ENCODE measurements around the gene ASH1L.
"Not testable (repeated sequence)": the region's sequence is repeated elsewhere in the genome, so short reads cannot be mapped to it uniquely, and the experiment has no call there.

ASH1L gene

DNA sequence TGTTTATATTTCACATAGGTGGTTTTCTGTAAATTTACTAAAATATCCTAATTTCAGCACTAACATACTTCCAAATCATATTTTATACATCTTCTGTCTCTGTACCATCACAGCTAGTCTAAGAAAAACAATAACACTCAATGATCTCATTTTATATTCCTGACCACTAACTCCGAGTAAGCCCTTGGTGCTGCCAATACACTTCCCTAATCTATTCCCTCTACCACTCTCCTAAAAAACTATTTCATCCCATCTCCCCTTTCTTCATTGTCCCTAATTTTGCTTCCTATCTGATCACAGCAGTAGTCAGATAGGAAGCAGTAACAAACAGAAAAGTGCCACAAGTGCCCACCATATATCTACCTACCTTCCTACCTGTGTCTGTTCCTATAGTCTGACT is 36.2 kb downstream of the ASH1L start:
- no peak for TF ChIP-seq POLR2A (IDR thresholded peaks at IDR 0.05; ENCODE audit: low read depth, low read length)
- FAIRE-seq (no peak), DNase-seq (ENCODE audit: insufficient read length, low spot score) (no peak)

DNA sequence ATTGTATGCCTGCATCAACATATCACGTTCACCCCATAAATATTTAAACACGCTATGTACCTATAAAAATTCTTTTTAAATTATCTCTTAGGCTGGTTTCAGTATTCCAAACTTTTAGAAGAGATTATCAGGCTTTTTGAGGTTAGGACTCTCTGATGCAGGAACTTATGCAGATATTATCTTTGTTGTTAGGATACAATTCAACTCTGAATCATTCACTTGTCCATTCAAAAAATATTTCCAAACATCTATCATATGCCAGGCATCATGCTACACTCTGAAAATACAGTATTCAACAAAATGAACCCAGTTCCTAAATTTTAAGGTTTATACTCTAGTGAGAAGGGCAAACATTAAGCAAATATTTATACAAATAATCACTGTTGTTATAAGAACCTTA is 40.5 kb downstream of the ASH1L start:
- TF ChIP-seq POLR2A (IDR thresholded peaks at IDR 0.05; ENCODE audit: low read depth, low read length): no peak
- DNase-seq (ENCODE audit: insufficient read length, low spot score) (no peak), FAIRE-seq (no peak)

DNA sequence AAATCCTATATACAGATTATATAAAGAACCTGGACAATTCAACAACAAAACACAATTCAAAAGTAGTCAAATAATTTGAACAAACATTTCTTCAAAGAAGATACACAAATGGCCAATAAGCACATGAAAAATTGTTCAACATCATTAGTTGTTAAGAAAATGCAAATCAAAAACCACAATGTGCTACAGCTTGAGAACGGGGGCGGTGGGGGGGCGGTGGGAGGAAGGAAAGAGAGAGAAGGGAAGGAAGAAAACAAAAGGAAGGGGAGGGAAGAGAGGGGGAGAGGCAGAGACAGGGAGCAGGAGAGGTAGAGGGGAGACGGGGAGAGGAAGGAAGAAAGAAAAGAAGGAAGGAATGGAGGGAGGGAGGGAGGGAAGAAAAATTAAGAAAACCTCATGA is 44.1 kb downstream of the ASH1L start:
- TF ChIP-seq POLR2A (IDR thresholded peaks at IDR 0.05; ENCODE audit: low read depth, low read length): no peak
- FAIRE-seq: no peak
- no peak for DNase-seq (ENCODE audit: insufficient read length, low spot score)

DNA sequence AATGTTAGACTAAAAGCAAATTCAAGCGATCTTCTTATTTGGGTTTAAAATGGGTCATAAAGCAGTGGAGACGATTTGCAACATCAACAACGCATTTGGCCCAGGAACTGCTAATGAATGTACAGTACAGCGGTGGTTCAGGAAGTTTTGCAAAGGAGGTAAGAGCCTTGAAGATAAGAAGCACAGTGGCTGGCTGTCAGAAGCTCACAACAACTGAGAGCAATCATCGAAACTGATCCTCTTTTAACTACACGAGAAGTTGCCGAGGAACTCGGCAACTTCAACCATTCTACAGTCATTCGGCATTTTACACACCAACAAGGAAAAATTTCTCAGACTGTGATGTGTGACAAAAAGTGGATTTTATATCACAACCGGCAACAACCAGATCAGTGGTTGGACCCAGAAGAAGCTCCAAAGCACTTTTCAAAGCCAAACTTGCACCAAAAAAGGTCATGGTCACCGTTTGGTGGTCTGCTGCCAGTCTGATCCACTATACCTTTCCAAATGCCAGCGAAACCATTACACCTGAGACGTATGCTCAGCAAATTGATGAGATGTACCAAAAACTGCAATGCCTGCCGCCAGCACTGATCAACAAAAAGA is 47.9 kb downstream of the ASH1L start:
- no peak for DNase-seq (ENCODE audit: insufficient read length, low spot score)
- no peak for TF ChIP-seq POLR2A (IDR thresholded peaks at IDR 0.05; ENCODE audit: low read depth, low read length)
- FAIRE-seq: no peak

DNA sequence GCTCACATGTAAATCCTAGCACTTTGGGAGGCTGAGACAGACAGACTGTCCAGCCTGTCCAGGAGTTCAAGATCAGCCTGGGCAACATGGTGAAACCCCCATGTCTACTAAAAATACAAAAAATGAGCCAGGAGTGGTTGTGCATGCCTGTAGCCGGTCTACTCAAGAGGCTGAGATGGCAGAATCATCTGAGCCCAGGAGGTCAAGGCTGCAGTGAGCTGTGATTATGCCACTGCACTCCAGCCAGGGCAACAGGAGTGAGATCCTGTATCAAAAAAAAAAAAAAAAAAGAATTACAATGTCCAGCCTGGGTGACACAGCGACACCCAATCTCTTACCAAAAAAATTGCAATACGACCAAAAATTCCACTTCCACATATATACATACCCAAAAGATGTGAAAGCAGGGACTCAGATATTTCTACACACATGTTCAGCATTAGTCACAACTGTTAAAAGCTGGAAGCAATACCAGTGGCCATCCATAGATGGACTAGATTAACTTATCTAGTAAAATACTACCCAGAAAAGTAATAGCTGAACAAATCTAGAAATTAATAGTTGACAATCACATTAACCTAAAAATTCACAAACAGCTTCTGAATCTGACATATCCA is 49.2 kb downstream of the ASH1L start:
- DNase-seq (ENCODE audit: insufficient read length, low spot score) (peak; percentile 13), FAIRE-seq (no peak)
- no peak for TF ChIP-seq POLR2A (IDR thresholded peaks at IDR 0.05; ENCODE audit: low read depth, low read length)

DNA sequence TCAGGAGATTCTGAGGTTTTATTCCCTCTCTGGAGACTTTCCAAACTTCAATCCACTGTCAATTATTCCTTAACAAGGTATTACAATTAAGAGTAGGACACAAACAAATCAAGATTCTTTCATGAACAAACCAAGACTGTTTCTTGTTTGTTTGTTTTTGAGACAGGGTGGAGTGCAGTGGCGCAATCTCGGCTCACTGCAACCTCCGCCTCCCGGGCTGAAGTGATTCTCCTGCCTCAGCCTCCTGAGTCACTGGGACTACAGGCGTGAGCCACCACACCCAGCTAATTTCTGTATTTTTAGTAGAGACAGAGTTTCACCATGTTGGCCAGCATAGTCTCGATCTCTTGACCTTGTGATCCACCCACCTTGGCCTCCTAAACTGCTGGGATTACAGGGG is 51.2 kb downstream of the ASH1L start:
- FAIRE-seq; DNase-seq (ENCODE audit: insufficient read length, low spot score): not testable (repeated sequence)

DNA sequence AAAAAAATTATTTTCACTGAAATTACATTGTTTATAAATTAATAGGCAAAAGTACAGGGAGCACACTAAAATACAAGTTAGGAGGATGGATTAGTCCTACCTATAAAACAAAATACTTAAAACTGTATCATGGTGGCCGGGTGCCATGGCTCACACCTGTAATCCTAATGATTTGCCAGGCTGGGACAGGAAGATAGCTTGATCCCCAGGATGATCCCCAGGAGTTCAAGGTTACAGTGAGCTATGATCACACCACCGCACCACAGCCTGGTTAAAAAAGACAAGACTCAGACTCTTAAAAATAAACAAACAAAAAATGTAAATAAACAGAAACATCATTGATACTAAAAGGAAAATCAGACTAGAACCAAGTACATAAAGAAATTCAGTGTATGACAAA is 53.5 kb downstream of the ASH1L start:
- no peak for DNase-seq (ENCODE audit: insufficient read length, low spot score)
- no peak for TF ChIP-seq POLR2A (IDR thresholded peaks at IDR 0.05; ENCODE audit: low read depth, low read length)
- no peak for FAIRE-seq

DNA sequence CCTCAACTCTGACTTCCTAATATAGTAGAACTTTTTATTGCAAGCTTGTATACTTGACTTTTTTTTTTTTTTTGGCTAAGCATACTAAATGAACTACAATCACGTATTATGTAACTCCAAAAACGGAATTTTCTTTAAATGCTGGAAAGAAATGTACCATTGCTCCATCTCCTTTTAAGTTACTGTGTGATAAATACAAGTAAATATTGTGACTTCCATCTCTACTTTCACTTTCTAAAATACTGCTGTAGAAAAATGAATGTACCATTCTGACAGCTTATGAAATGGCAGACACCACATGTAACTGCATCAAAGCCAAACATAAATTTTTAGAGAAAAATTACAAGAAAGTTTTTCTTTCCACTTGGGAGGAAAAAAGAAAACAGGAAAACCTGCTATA is 54.7 kb downstream of the ASH1L start:
- no peak for DNase-seq (ENCODE audit: insufficient read length, low spot score)
- TF ChIP-seq POLR2A (IDR thresholded peaks at IDR 0.05; ENCODE audit: low read depth, low read length): no peak
- FAIRE-seq: no peak

DNA sequence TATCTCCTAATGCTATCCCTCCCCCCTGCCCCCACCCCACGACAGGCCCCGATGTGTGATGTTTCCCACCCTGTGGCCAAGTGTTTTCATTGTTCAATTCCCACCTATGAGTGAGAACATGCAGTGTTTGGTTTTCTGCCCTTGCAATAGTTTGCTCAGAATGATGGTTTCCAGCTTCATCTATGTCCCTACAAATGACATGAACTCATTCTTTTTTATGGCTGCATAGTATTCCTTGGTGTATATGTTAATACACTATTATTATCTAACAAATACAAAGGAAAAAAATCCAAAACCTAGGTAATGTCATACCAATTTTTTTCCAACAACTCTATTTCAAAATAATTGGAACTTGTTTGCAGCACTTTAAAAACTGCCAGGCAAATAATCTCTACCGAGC is 56.6 kb downstream of the ASH1L start:
- FAIRE-seq; DNase-seq (ENCODE audit: insufficient read length, low spot score): not testable (repeated sequence)

DNA sequence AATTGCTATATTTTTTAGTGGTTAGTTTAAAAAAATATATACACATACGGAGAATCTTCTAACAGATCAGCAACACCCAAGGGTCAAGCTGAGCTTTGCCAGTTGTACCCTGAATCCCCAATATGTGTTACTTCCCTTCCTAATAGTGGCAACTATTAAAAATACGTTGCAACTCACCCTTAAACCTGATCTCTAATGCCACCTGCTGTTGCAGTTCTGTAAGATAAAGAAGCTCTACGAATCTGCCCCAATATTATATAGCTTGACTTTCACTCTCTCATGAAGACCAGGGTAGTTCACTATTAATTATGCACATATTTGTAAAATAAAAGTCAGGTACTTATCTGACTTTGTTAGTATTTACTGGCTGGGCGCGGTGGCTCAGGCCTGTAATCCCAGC is 58.4 kb downstream of the ASH1L start:
- FAIRE-seq: no peak
- no peak for DNase-seq (ENCODE audit: insufficient read length, low spot score)
- no peak for TF ChIP-seq POLR2A (IDR thresholded peaks at IDR 0.05; ENCODE audit: low read depth, low read length)

DNA sequence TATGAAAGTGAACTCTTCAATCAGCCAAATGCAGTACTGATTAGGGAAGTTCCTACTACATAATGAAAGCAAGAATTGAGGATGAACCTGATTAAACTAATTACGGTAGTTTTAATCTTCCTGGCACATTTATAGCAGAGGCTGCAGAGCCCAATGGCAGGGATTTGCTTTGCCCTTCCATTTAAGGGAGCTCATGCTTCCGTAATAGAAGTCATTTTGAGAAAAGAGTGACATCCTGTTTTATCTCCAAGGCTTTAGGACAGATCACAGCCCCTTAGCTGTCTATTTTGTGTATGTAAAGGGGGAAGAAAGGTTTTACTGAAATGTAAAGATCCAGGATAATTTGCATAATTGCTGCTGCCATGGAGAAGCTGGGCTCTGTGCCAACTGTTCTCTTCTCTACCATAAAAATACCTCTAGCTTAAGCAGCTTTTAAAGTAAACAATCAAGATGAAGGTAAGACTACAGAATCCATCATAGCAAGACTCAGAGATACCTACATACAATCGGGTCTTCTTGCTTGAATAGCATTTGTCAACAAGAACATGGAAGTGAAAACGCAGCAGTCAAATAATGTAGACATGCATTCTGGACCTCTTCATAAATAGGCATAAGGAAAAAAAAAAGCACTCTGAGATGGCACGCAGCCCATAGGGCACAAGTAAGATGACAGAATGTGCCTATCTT is 62.5 kb downstream of the ASH1L start:
- FAIRE-seq: no peak
- no peak for DNase-seq (ENCODE audit: insufficient read length, low spot score)
- no peak for TF ChIP-seq POLR2A (IDR thresholded peaks at IDR 0.05; ENCODE audit: low read depth, low read length)

DNA sequence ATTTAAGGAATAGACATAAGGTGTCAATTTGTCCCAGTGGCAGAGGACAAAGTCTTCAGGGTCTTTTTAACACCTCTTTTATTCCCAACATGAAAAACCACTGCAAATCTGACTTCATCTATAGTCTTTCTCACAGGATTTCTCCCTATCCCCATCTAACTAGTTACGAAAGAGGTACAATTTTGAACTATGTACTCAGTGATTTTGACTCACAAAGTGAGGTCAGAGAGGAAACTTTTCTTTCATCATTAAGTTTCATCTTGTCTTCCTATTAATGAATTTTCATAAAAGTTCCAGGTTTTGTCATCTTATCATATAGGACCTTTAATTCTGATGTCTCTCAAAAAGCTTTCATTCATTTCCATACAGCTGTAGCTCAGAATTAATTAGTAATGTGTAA is 63.3 kb downstream of the ASH1L start:
- DNase-seq (ENCODE audit: insufficient read length, low spot score) (no peak), FAIRE-seq (no peak)
- TF ChIP-seq POLR2A (IDR thresholded peaks at IDR 0.05; ENCODE audit: low read depth, low read length): no peak

DNA sequence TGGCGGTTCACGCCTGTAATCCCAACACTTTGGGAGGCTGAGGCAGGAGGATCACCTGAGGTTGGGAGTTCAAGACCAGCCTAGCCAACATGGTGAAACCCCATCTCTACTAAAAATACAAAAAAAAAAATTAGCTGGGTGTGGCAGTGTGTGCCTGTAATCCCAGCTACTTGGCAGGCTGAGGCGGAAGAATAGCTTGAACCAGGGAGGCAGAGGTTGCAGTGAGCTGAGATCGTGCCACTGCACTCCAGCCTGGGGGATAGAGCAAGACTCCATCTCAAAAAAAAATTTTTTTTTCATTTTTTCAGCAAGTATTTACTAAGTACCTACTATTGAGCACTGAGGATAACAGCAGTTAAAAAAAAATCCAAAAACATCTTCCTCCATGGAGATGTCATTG is 69.0 kb downstream of the ASH1L start:
- not testable (repeated sequence) for FAIRE-seq; DNase-seq (ENCODE audit: insufficient read length, low spot score)

DNA sequence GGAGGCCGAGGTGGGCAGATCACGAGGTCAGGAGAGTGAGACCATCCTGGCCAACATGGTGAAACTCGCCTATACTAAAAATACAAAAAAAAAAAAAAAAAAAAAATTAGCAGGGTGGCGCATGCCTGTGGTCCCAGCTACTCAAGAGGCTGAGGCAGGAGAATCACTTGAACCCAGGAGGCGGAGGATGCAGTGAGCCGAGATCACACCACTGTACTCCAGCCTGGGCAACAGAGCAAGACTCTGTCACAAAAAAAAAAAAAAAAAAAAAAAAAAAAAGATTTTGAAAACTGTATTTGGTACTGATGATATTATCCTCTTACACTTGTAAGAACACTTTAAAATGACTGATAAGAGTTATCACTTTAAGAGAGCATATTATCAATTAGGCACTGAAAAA is 74.2 kb downstream of the ASH1L start:
- FAIRE-seq; DNase-seq (ENCODE audit: insufficient read length, low spot score): not testable (repeated sequence)

DNA sequence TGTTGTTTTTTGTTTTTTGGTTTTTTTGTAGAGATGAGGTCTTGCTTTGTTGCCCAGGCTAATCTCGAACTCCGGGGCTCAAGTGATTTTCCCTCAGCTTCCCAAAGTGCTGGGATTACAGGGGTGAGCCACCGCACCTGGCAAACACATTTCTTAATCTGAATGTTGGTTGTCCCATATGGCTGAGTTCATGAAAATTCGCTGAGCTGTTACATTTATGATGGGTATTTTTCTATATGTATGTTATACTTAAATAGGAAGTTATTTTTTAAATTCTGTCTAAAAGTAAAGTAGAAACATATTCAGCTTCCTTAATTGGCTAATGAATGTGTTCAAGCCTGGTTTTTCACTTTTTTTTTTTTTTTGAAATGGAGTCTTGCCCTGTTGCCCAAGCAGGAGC is 75.1 kb downstream of the ASH1L start:
- FAIRE-seq (no peak), DNase-seq (ENCODE audit: insufficient read length, low spot score) (no peak)
- TF ChIP-seq POLR2A (IDR thresholded peaks at IDR 0.05; ENCODE audit: low read depth, low read length): no peak

DNA sequence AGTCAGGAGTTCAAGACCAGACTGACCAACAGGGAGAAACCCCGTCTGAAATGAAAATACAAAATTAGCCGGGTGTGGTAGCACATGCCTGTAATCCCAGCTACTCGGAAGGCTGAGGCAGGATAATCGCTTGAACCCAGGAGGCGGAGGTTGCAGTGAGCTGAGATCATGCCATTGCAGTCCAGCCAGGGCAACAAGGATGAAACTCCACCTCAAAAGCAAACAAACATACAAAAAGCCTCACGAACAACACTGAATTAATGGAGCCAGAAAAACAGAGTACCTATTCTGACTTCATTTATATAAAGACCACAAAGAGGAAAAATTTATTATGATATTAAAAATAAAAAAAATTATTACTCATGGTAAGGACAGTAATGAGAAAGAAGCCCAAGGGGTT is 75.7 kb downstream of the ASH1L start:
- not testable (repeated sequence) for DNase-seq (ENCODE audit: insufficient read length, low spot score); FAIRE-seq
